Activated CD8-positive, alpha-beta T cell treated with anti-CD3 and anti-CD28 coated beads, Interleukin-2, amount 10 ng/mL, durations not matched to agents 7 days and 5 days (primary cell): Measurements from ENCODE around the gene HNRNPUL2. TPM values are rescaled to one million over a fixed set of nuclear protein-coding genes. Genes with fewer than 3 reads are reported as not detected.
A peak's percentile ranks its signal among the peaks of the same experiment; 100 is the strongest.
"Not testable (repeated sequence)": the region's sequence is repeated elsewhere in the genome, so short reads cannot be mapped to it uniquely, and the experiment has no call there.

ENCODE experiments used
- ATAC-seq: fragments of 150-1000 bp; cut with Tn5 transposase; one replicate; pipeline ENCODE4 v1.10.0; 2021; ENCODE audit warnings: moderate library complexity
- CTCF ChIA-PET: fragments of 350-600 bp; sonication (Branson Sonifier 250); formaldehyde crosslinking; loops from one replicate; lab custom pipeline; 2021; ENCODE audit warnings: antibody characterized with exemption; lab: Charles Lee
- POLR2A ChIA-PET: fragments of 350-600 bp; sonication (Branson Sonifier 250); formaldehyde crosslinking; loops from one replicate; lab custom pipeline; 2021; ENCODE audit warnings: antibody characterized with exemption; lab: Charles Lee
- DNase-seq: peaks from one replicate; pipeline ENCODE4 v3.0.0-alpha.2; 2020
- H3K27ac Mint-ChIP-seq: one replicate; pipeline ENCODE4 v1.8.0; 2021; ENCODE audit warnings: mild to moderate bottlenecking, mixed read lengths
- H3K27me3 Mint-ChIP-seq: one replicate; pipeline ENCODE4 v1.8.0; 2021; ENCODE audit warnings: low read depth, mixed read lengths
- H3K36me3 Mint-ChIP-seq: one replicate; pipeline ENCODE4 v1.8.0; 2021; ENCODE audit warnings: low read depth, mixed read lengths
- H3K4me1 Mint-ChIP-seq: one replicate; pipeline ENCODE4 v1.8.0; 2021; ENCODE audit warnings: low read depth, mixed read lengths
- H3K4me3 Mint-ChIP-seq: one replicate; pipeline ENCODE4 v1.8.0; 2021; ENCODE audit warnings: mild to moderate bottlenecking, mixed read lengths
- H3K9me3 Mint-ChIP-seq: one replicate; pipeline ENCODE4 v1.8.0; 2022; ENCODE audit warnings: mixed read lengths; ENCODE audit not compliant: insufficient read depth
- total RNA-seq, 2 experiments: library from RNA; stranded (reverse); gene quantifications; one replicate each; pipeline ENCODE4 v1.2.3, GENCODE V29; 2021

The HNRNPUL2 gene
- total RNA-seq, 2 experiments from 2014 or later = 65.4 to 67.0 TPM

GRCh38 chr11:62705880-62706849, 21.1 kb downstream of the HNRNPUL2 start:
- DNase-seq = peak; percentile 95
- no peaks in the 10 kb centered on the region for H3K9me3 Mint-ChIP-seq
- peaks cover 37% of the 10 kb centered on the region for H3K36me3 Mint-ChIP-seq
- peak overlapping the region; percentile 83 for H3K27ac Mint-ChIP-seq
- peak; percentile 67 for ATAC-seq
- no peaks in the 10 kb centered on the region for H3K27me3 Mint-ChIP-seq
- ChIA-PET POLR2A (interaction anchor here (0.8 to 11.7 kb wide), 9 partner anchors 20 to 135 kb away, joined by 3 to 123 read pairs (median 7); partner anchors contain the start of genes C11orf98, CSKMT, EEF1G and HNRNPUL2), CTCF (interaction anchor here (0.7 to 2.6 kb wide), 7 partner anchors 9 to 115 kb away, joined by 3 to 19 read pairs (median 4); partner anchors contain the start of gene TUT1)
- peaks cover 49% of the 10 kb centered on the region for H3K4me1 Mint-ChIP-seq
- H3K4me3 Mint-ChIP-seq = peak overlapping the region; percentile 90

GRCh38 chr11:62705413-62705812, 21.8 kb downstream of the HNRNPUL2 start:
- ChIA-PET POLR2A (interaction anchor here (0.8 to 11.7 kb wide), 8 partner anchors 21 to 136 kb away, joined by 3 to 123 read pairs (median 7); partner anchors contain the start of genes C11orf98, CSKMT, EEF1G and HNRNPUL2), CTCF (interaction anchor here (0.7 to 2.6 kb wide), 5 partner anchors 9 to 114 kb away, joined by 3 to 19 read pairs (median 4); partner anchors contain the start of gene TUT1)
- H3K27me3 Mint-ChIP-seq = no peaks in the 10 kb centered on the region
- DNase-seq (no peak), ATAC-seq (no peak)
- peaks cover 45% of the 10 kb centered on the region for H3K4me1 Mint-ChIP-seq
- H3K4me3 Mint-ChIP-seq = peak overlapping the region; percentile 90
- H3K36me3 Mint-ChIP-seq = peaks cover 37% of the 10 kb centered on the region
- peak overlapping the region; percentile 83 for H3K27ac Mint-ChIP-seq
- H3K9me3 Mint-ChIP-seq = no peaks in the 10 kb centered on the region

- H3K27me3 Mint-ChIP-seq, H3K27ac Mint-ChIP-seq, H3K9me3 Mint-ChIP-seq, ATAC-seq, DNase-seq, H3K4me3 Mint-ChIP-seq: not testable (repeated sequence)
- POLR2A ChIA-PET = interaction anchor here (0.7 to 1.3 kb wide), 3 partner anchors 32 to 112 kb away, joined by 3 to 6 read pairs (median 4); partner anchors contain the start of genes C11orf98, CSKMT, LBHD1 and TUT1
- Mint-ChIP-seq H3K4me1 (peaks cover 34% of the 10 kb centered on the region), H3K36me3 (peaks cover 31% of the 10 kb centered on the region)
- CTCF ChIA-PET = interaction anchor here (2.2 kb wide), 1 partner anchor 23 kb away, joined by 7 read pairs; no protein-coding TSS in a partner anchor
Observed at GRCh38 chr11:62703921-62704320, 23.3 kb downstream of the HNRNPUL2 start.

GRCh38 chr11:62702246-62702645, 25.0 kb downstream of the HNRNPUL2 start:
- ChIA-PET POLR2A (interaction anchor here (1.0 kb wide), 2 partner anchors 111 to 139 kb away, joined by 3 read pairs; partner anchors contain the start of gene TUT1), CTCF (interaction anchor here (1.1 to 2.2 kb wide), 4 partner anchors 8 to 179 kb away, joined by 3 to 7 read pairs (median 4); partner anchors contain the start of gene SLC3A2)
- H3K27me3 Mint-ChIP-seq = no peaks in the 10 kb centered on the region
- DNase-seq (no peak), ATAC-seq (no peak)
- H3K4me1 Mint-ChIP-seq = peaks cover 19% of the 10 kb centered on the region
- peaks cover 32% of the 10 kb centered on the region for H3K36me3 Mint-ChIP-seq
- H3K4me3 Mint-ChIP-seq = no peak overlapping the region
- no peaks in the 10 kb centered on the region for H3K9me3 Mint-ChIP-seq
- H3K27ac Mint-ChIP-seq = no peak overlapping the region

GRCh38 chr11:62694455-62695167, 32.6 kb downstream of the HNRNPUL2 start:
- Mint-ChIP-seq H3K27ac (peak overlapping the region; percentile 36), H3K27me3 (no peaks in the 10 kb centered on the region), H3K36me3 (peaks cover 22% of the 10 kb centered on the region), H3K4me1 (peaks cover 9% of the 10 kb centered on the region), H3K4me3 (no peak overlapping the region), H3K9me3 (no peaks in the 10 kb centered on the region)
- POLR2A ChIA-PET = interaction anchor here (1.0 to 1.9 kb wide), 4 partner anchors 14 to 103 kb away, joined by 4 to 6 read pairs (median 5); partner anchors contain the start of genes C11orf98, CSKMT, LBHD1 and TUT1
- peak; percentile 86 for DNase-seq
- peak; percentile 92 for ATAC-seq
- CTCF ChIA-PET = interaction anchor here (0.5 to 5.1 kb wide), 27 partner anchors 8 to 300 kb away, joined by 3 to 77 read pairs (median 5); partner anchors contain the start of genes BSCL2, C11orf98, CSKMT and HNRNPUL2

- H3K36me3 Mint-ChIP-seq = peaks cover 22% of the 10 kb centered on the region
- not testable (repeated sequence) for H3K9me3 Mint-ChIP-seq, H3K27me3 Mint-ChIP-seq, ATAC-seq, H3K4me1 Mint-ChIP-seq, H3K4me3 Mint-ChIP-seq, DNase-seq, H3K27ac Mint-ChIP-seq
- POLR2A ChIA-PET = interaction anchor here (1.0 to 1.9 kb wide), 3 partner anchors 15 to 29 kb away, joined by 4 to 6 read pairs (median 6); partner anchors contain the start of genes C11orf98, CSKMT, LBHD1 and UQCC3
- CTCF ChIA-PET = interaction anchor here (0.9 to 5.1 kb wide), 15 partner anchors 13 to 299 kb away, joined by 3 to 77 read pairs (median 8); partner anchors contain the start of genes BSCL2, C11orf98, CSKMT and HNRNPUL2
Observed at GRCh38 chr11:62693624-62694023, 33.6 kb downstream of the HNRNPUL2 start.

GRCh38 chr11:62689421-62690183, 37.7 kb downstream of the HNRNPUL2 start, which contains the start of gene LRRN4CL:
Gene LRRN4CL (minus strand): TSS chr11:62689530. CDS start chr11:62688508, 1,022 bp downstream.
- ATAC-seq (no peak), DNase-seq (no peak)
- Mint-ChIP-seq H3K27ac (no peak within 1 kb of the TSS), H3K4me3 (no peak within 1 kb of the TSS), H3K27me3 (peaks cover 10% of the 10 kb centered on the region), H3K9me3 (no peaks in the 10 kb centered on the region), H3K36me3 (peaks cover 18% of the 10 kb centered on the region), H3K4me1 (peaks cover 4% of the 10 kb centered on the region)
- ChIA-PET CTCF (interaction anchor here (0.6 to 3.6 kb wide), 8 partner anchors 9 to 295 kb away, joined by 3 to 24 read pairs (median 3); partner anchors contain the start of genes C11orf98, CSKMT, LBHD1 and TUT1), POLR2A (interaction anchor here (1.2 to 2.2 kb wide), 5 partner anchors 9 to 151 kb away, joined by 4 to 7 read pairs (median 5); partner anchors contain the start of genes C11orf98, CSKMT and UBXN1)

- CTCF ChIA-PET = interaction anchor here (0.7 to 3.6 kb wide), 6 partner anchors 8 to 96 kb away, joined by 3 to 24 read pairs (median 4); partner anchors contain the start of genes C11orf98, CSKMT, LBHD1 and TUT1
- DNase-seq (no peak), ATAC-seq (no peak)
- Mint-ChIP-seq H3K4me1 (no peaks in the 10 kb centered on the region), H3K4me3 (no peak overlapping the region), H3K27me3 (peaks cover 10% of the 10 kb centered on the region), H3K36me3 (peaks cover 16% of the 10 kb centered on the region), H3K9me3 (no peaks in the 10 kb centered on the region), H3K27ac (no peak overlapping the region)
- POLR2A ChIA-PET = interaction anchor here (1.6 to 2.2 kb wide), 3 partner anchors 8 to 152 kb away, joined by 4 to 7 read pairs (median 6); partner anchors contain the start of genes C11orf98 and CSKMT
Observed at GRCh38 chr11:62688491-62688890, 38.8 kb downstream of the HNRNPUL2 start.

GRCh38 chr11:62687508-62688396, 39.5 kb downstream of the HNRNPUL2 start:
- POLR2A ChIA-PET = no interaction called here

More at GRCh38 chr11:62687508-62688396, 39.5 kb downstream of the HNRNPUL2 start:
- CTCF ChIA-PET = interaction anchor here (1.2 to 3.6 kb wide), 5 partner anchors 7 to 95 kb away, joined by 3 to 24 read pairs (median 5); partner anchors contain the start of genes C11orf98, CSKMT, LBHD1 and TUT1
- H3K9me3 Mint-ChIP-seq = no peaks in the 10 kb centered on the region
- no peak overlapping the region for H3K4me3 Mint-ChIP-seq
- no peaks in the 10 kb centered on the region for H3K4me1 Mint-ChIP-seq
- DNase-seq = no peak
- H3K36me3 Mint-ChIP-seq = peaks cover 14% of the 10 kb centered on the region
- peaks cover 10% of the 10 kb centered on the region for H3K27me3 Mint-ChIP-seq
- H3K27ac Mint-ChIP-seq = no peak overlapping the region
- ATAC-seq = no peak
